GM19023 (cell line): Measurements from ENCODE around the gene MFSD11.
"Not testable (repeated sequence)": the region's sequence is repeated elsewhere in the genome, so short reads cannot be mapped to it uniquely, and the experiment has no call there.

Experiments
- ATAC-seq: cut with Tn5 transposase; IDR thresholded peaks from one replicate; pipeline ENCODE4 v1.9.1; 2021; ENCODE audit warnings: mild to moderate bottlenecking, moderate library complexity; ENCODE audit not compliant: unreplicated experiment

MFSD11 gene

GRCh38 chr17:76726231-76726775, 11.6 kb upstream of the MFSD11 start, which contains the start of gene JMJD6:
TSS of gene JMJD6 (minus strand) at chr17:76726606. CDS start at chr17:76726475, 131 bp downstream.
- peak; percentile 75 for ATAC-seq

DNA sequence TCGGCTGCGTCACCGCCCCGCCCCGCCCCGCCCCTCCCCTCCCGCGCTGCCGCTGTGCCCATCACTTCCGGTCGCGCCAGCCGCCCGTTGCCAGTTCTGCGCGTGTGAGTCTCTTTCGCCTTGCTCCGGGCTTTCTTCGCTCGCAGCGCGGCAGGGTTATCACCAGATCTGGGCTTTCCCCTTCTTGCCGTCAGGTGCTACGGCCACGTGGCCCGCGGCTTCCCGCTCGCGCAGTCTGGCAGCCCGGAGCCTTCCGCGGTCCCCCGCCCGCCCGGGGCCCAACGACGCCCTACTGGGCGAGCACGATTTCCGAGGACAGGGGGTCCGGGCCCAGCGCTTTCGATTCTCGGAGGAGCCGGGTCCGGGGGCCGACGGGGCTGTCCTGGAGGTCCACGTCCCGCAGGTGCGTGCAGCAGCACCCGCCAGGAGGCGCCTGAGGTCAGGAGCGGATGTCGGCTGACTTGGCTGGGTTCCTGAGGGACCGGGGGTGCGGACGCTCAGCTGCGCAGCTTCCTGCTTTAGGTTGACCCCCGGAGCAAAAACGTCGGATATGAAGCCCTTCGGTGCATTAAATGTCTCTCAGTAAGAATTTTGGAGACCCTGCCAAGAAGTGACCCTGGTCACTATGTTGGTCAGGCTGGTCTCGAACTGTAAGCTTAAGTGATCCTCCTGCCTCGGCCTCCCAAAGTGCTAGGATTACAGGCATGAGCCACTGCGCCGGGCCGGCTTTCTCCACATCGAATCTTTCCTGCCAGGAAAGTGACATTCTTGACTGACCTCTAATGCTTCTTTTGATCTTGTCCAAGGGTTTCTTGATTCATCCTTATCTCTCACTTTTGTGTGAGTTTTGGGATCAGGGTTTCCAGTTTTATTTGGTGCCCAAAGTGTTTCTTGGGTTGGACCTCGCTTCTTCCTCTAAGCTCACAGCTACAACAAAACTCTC, 10.9 kb upstream of the MFSD11 start, which contains the start of gene METTL23:
Gene METTL23 (plus strand): TSS at position 64 of the 943 bp plus-strand sequence. CDS start 2,872 bp downstream, outside the sequence.
- ATAC-seq: peak; percentile 48

GRCh38 chr17:76727745-76728456, 10.0 kb upstream of the MFSD11 start:
- no peak for ATAC-seq

- ATAC-seq: not testable (repeated sequence)
These were observed 5.9 kb upstream of the MFSD11 start for GRCh38 chr17:76731800-76732733.

DNA sequence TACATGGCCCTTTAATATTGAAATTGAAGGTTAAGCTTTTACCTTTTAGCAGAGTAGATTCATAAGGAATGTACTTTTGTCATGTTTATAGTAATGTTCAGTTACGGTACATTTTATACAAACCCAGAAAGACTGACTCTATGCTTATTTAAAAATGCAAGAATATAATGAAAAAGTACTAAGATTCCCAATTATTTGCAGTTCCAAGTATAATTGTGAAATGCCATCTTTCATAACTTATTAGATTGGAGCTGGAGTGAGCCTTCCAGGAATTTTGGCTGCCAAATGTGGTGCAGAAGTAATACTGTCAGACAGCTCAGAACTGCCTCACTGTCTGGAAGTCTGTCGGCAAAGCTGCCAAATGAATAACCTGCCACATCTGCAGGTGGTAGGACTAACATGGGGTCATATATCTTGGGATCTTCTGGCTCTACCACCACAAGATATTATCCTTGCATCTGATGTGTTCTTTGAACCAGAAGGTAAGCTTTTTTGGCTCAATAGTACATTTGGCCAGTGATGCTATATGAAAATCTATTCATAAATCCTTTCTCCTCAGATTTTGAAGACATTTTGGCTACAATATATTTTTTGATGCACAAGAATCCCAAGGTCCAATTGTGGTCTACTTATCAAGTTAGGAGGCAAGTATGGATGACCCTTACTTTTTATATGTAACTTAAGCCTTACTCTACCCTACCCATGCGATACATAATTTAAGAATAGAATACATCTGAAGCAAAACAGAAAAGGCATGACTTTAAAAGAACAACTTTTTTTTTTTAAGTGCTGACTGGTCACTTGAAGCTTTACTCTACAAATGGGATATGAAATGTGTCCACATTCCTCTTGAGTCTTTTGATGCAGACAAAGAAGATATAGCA, 4.9 kb upstream of the MFSD11 start:
- no peak for ATAC-seq

GRCh38 chr17:76733618-76733957, 4.3 kb upstream of the MFSD11 start:
- ATAC-seq: no peak

DNA sequence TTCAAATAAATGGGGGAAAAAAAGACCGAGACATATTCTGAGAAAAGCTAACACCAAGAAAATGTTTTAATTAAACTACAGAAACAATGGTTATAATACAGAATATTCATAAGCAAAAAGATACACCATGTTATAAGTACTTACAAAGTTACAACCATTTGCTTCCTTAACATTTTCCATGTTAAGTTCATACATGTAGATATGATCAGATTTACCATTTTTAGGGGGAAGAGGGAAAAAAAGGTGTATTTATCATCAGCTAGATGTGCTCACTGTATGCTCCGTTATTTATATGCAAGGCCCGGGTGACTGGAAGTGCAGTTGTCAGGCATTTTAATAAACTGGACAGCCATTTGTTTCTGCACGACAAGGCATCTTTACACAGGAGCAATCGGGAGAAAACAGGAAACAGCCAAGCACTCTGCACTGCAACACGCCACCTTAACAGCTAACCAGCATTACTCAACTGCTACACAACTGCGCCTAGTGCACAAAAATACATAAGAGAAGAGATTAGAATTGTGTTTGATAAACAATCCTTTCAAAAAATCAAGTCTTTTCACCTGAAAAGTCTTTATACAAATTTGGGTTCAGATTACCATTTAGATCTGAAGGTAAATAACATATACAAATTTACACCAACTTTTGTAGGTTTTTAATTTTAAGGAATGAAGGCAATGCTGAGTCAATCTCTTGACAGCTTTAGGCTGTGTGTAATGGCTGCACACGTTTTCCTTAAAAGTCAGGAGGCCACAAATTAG, 3.7 kb upstream of the MFSD11 start:
- no peak for ATAC-seq

DNA sequence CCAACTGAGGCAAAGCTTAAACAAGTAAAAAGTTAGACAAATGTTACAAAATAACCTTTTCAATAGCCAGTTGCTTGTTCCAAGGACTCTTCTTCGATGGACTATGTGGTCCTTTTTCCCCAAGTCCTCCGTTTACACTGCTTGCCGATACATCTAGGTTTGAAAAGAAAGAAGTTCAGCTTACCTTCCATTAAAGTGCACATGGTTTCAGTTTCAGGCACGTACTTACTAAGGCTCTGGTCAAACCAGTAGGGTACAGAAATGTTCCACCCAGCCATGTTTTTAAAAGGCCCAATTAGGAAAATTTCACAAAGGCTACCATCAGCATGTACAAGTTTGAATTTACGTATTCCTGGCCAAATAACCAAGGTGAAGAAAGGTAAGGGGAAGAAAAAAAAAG, 2.9 kb upstream of the MFSD11 start:
- ATAC-seq: no peak

DNA sequence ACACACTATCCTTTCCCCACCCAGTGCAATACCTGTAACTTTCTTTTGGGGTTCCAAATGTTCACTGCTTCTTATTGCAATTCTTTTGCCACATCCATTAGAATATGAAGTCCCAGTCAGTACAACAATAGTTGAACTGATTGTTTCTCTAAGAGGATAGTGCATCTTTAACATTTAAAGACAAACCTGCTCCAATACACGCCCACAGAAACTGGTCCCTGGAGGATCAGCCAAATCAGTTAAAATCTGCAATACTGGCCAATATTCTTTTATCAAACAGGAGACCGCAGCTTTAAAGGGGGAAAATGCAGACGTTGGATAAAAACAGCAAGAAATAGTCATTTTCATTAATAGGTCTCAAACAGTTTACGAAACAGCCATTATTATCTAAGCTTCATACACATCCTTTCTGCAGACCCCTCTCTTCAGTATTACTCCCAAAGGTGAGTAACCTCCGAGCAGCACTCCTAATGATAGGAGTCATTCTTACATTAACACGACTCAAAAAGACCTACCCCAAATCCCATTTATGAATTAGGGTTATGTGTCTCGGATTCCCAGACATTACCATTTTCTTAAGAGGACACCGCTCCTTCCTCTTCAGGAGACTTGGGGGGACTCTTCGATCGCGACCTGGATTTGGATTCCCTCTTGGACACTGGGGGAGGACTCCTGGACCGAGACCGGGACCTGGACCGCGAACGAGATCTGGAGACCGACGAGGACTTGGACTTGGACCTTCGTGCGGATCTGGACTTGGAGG, 2.2 kb upstream of the MFSD11 start:
- no peak for ATAC-seq

- ATAC-seq: peak; percentile 16
These were observed 1.4 kb upstream of the MFSD11 start for GRCh38 chr17:76736349-76737081.

- ATAC-seq: peak; percentile 66
These were observed 740 bp upstream of the MFSD11 start, which contains the start of gene SRSF2 for GRCh38 chr17:76737082-76737675. TSS of gene SRSF2 (minus strand) at chr17:76737331. CDS start at chr17:76737160, 171 bp downstream.

- no peak for ATAC-seq
These were observed 540 bp downstream of the MFSD11 start for GRCh38 chr17:76738468-76738850.

DNA sequence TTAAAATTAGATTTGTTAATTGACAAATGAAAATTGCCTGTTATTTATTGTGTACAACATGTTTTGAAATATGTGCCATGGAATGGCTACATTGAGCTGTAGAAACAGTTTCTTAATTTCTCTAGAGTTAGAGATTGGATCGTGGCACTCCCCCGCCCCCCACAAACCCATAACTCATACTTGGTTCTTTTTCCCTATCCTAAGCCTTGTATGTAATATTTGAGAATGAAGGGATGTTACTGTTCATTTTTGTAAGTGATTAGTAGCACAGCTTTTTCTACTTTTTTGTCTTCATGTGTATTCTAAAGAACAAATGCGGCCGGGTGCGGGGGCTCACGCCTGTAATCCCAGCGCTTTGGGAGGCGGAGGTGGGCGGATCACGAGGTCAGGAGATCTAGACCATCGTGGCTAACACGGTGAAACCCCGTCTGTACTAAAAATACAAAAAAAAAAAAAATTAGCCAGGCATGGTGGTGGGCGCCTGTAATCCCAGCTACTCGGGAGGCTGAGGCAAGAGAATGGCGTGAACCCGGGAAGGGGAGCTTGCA, 1.7 kb downstream of the MFSD11 start:
- ATAC-seq: not testable (repeated sequence)

DNA sequence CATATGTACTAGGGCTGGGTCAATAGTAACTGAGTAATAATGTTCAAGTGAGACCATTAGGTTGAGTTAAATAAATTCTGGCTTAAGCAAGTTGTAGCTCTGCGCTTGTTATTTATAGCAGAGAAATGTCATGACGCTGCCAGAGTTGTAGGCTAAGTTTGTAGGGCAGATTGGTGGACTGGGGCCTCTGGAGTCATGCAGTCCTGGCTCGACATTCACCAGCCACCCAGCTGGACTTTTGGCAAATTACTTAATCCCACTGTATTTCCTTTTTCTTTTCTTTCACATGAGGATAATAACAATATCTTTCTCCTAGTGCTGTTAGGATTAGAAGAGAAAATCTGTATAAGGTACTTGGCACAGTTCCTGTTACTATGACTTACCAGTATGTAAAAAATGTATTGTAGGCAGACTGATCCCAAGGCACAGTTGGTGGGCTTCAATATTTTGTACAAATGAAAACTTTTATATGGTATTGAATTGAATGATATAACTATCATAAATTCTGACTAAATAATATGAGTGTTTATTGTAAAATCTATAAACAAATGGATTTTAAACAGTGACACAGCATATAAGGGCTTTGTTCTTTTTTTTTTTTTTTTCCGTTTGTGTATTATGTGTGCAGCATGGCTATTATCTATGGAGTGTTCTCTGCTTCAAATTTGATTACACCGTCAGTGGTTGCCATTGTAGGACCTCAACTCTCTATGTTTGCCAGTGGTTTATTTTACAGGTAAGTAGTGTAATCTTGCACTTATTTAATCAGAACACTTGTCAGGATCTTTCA, 2.6 kb downstream of the MFSD11 start:
- no peak for ATAC-seq

GRCh38 chr17:76742958-76743357, 5.0 kb downstream of the MFSD11 start:
- no peak for ATAC-seq

GRCh38 chr17:76744747-76745146, 6.8 kb downstream of the MFSD11 start:
- no peak for ATAC-seq
